Lung (tissue), 12 donors: ENCODE results near the gene TJP1. TPM values are rescaled to one million over a fixed set of nuclear protein-coding genes. Genes with fewer than 3 reads are reported as not detected.

Experiments
- ATAC-seq: fragments of 200-7000 bp; cut with Tn5 transposase; one replicate; pipeline ENCODE4 v1.9.1; 2020; ENCODE audit warnings: moderate number of reproducible peaks; ENCODE audit not compliant: insufficient read depth, low FRiP score
- DNase-seq, 3 donors: peaks; one replicate each; pipeline ENCODE4 v3.0.0-alpha.2; 2013 to 2017
- H3K27ac ChIP-seq, 2 donors: one replicate each; pipeline ENCODE4 v1.5.1; 2013; ENCODE audit warnings: mild to moderate bottlenecking in 2 of 2, moderate library complexity in 2 of 2, control low read depth in 1 of 2, inconsistent platforms in 1 of 2, low read depth in 1 of 2, low read length in 1 of 2
- H3K27me3 ChIP-seq, 3 donors: one replicate each; pipeline ENCODE4 v1.5.1; 2013; ENCODE audit warnings: low read length in 2 of 3; ENCODE audit not compliant: control insufficient read depth in 3 of 3, insufficient read depth in 3 of 3
- H3K36me3 ChIP-seq, 4 donors: one replicate each; pipeline ENCODE4 v1.5.1; 2013; ENCODE audit warnings: low read length in 4 of 4, mild to moderate bottlenecking in 1 of 4, moderate library complexity in 1 of 4; ENCODE audit not compliant: control insufficient read depth in 4 of 4, insufficient read depth in 4 of 4
- H3K4me1 ChIP-seq, 5 donors: one replicate each; pipeline ENCODE4 v1.5.1; 2013; ENCODE audit warnings: low read length in 5 of 5, mild to moderate bottlenecking in 2 of 5, moderate library complexity in 1 of 5; ENCODE audit not compliant: control insufficient read depth in 5 of 5, insufficient read depth in 5 of 5
- H3K4me3 ChIP-seq: one replicate; pipeline ENCODE4 v1.5.1; 2013; ENCODE audit warnings: mild to moderate bottlenecking, control low read depth, moderate library complexity
- H3K9ac ChIP-seq, 2 donors: one replicate each; pipeline ENCODE4 v1.5.1; 2013; ENCODE audit warnings: low read length in 2 of 2, control low read depth in 1 of 2; ENCODE audit not compliant: insufficient read depth in 1 of 2
- H3K9me3 ChIP-seq, 4 donors: one replicate each; pipeline ENCODE4 v1.5.1; 2013; ENCODE audit warnings: low read length in 3 of 4, mild to moderate bottlenecking in 1 of 4, moderate library complexity in 1 of 4; ENCODE audit not compliant: control insufficient read depth in 4 of 4, insufficient read depth in 3 of 4
- WGBS, 2 donors: extraction: QIAGEN DNeasy Blood & Tissue Kit; methylation state at CpG; one replicate each; pipeline ENCODE4 v1.1.7; 2013; 5-methylcytosine and 5-hydroxymethylcytosine counted together
- polyA plus RNA-seq, 2 donors: library from polyadenylated mRNA; stranded (reverse); fragments of 200-250 nt; gene quantifications; one replicate each; pipeline ENCODE4 v1.2.1, GENCODE V29; 2013
- total RNA-seq, 2 donors: library from RNA; depleted of rRNA in 1 of 2; stranded (reverse); fragments of >200 nt in 1 of 2; gene quantifications; one replicate each; pipeline ENCODE4 v1.2.1, GENCODE V29; 2014 to 2021
- TF ChIP-seq, protein P1 (sequence below): IDR thresholded peaks from 2 replicates; pipeline ENCODE4 v1.5.1; 2012; ENCODE audit warnings: mild to moderate bottlenecking; ENCODE audit errors: control extremely low read depth, extremely low read depth
- donor health status: control.
- donor health status: control.
- donor health status: Bipolar disorder and iron deficiency.
- donor health status: healthy.
- donor health status: DM: yes; HTN: yes; CAD: no.

The TJP1 gene
- total and polyA plus RNA-seq, 4 donors: 20.6 to 211 (median 53.8) TPM

- H3K9me3 ChIP-seq: no peaks in the 10 kb centered on the region
- H3K36me3 ChIP-seq: peaks cover 14 to 47% (median 25%) of the 10 kb centered on the region in 4 donors
- TF ChIP-seq, protein P1, sequence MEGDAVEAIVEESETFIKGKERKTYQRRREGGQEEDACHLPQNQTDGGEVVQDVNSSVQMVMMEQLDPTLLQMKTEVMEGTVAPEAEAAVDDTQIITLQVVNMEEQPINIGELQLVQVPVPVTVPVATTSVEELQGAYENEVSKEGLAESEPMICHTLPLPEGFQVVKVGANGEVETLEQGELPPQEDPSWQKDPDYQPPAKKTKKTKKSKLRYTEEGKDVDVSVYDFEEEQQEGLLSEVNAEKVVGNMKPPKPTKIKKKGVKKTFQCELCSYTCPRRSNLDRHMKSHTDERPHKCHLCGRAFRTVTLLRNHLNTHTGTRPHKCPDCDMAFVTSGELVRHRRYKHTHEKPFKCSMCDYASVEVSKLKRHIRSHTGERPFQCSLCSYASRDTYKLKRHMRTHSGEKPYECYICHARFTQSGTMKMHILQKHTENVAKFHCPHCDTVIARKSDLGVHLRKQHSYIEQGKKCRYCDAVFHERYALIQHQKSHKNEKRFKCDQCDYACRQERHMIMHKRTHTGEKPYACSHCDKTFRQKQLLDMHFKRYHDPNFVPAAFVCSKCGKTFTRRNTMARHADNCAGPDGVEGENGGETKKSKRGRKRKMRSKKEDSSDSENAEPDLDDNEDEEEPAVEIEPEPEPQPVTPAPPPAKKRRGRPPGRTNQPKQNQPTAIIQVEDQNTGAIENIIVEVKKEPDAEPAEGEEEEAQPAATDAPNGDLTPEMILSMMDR: no peak
- ATAC-seq (peak; percentile 64), DNase-seq (no peak)
- H3K27me3 ChIP-seq: no peaks in the 10 kb centered on the region
- no peak overlapping the region for H3K9ac ChIP-seq
- WGBS, 2 donors: 85 to 86% methylated on average over 2 of the region's 2 CpGs
- peak overlapping the region in 1 of 2 donors; percentile 70 for H3K27ac ChIP-seq
- H3K4me1 ChIP-seq: peaks cover 0 to 7% (median 0%) of the 10 kb centered on the region in 5 donors
- H3K4me3 ChIP-seq: no peak overlapping the region
Observed at GRCh38 chr15:29736744-29737020, 85.6 kb downstream of the TJP1 start.

- Histone ChIP-seq H3K27me3 (no peaks in the 10 kb centered on the region), H3K9me3 (no peaks in the 10 kb centered on the region), H3K4me3 (no peak overlapping the region), H3K27ac (peak overlapping the region; percentile 20 to 70), H3K4me1 (peaks cover 0 to 7% (median 0%) of the 10 kb centered on the region in 5 donors), H3K36me3 (peaks cover 14 to 45% (median 22%) of the 10 kb centered on the region in 4 donors), H3K9ac (no peak overlapping the region)
- ATAC-seq (no peak), DNase-seq (no peak)
- TF ChIP-seq, protein P1: no peak
- WGBS, 2 donors: 72 to 87% methylated on average over 3 of the region's 3 CpGs
Observed at GRCh38 chr15:29736012-29736743, 86.1 kb downstream of the TJP1 start.

DNA sequence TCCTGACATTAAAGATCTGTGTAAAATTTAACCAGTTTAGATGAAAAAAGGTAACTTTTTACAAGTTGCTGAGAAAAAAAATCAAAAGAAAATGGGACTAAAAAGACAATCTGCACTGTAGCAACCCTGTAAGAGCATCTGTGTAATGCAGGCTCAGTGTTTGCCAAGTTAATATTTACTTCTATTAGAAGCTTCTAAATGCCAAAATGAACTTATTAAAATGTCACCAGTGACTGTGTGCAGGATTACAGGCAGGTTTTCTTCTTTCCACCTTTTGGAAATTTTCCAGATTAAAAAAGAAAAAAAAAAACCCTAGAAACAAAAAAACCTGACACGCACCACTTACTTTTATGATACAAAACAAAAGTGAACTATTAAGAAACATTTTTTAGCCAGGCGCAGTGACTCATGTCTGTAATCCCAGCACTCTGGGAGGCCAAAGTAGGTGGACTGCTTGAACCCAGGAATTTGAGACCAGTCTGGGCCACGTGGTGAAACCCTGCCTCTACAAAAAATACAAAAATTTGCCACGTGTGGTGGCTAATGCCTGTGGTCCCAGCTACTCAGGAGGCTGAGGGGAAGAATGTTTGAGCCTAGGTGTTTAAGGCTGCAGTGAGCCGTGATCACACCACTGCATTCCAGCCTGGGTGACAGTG is 87.2 kb downstream of the TJP1 start:
- peaks cover 8 to 39% (median 22%) of the 10 kb centered on the region in 4 donors for H3K36me3 ChIP-seq
- DNase-seq: no peak

More for the DNA sequence above, 87.2 kb downstream of the TJP1 start:
- Histone ChIP-seq H3K9me3 (no peaks in the 10 kb centered on the region), H3K27ac (no peak overlapping the region), H3K4me3 (no peak overlapping the region), H3K27me3 (no peaks in the 10 kb centered on the region), H3K4me1 (peaks cover 0 to 7% (median 0%) of the 10 kb centered on the region in 5 donors), H3K9ac (no peak overlapping the region)
- 77 to 80% methylated on average over 5 of the region's 5 CpGs for WGBS, 2 donors
- ATAC-seq: no peak
- TF ChIP-seq, protein P1: no peak
